K562 (cell line): ENCODE results near the gene KAZN. TPM values are rescaled to one million over a fixed set of nuclear protein-coding genes. Genes with fewer than 3 reads are reported as not detected.

Source experiments
- ATAC-seq: fragments of 200-7000 bp; cut with Tn5 transposase; 3 replicates; pipeline ENCODE4 v1.9.1; 2020; ENCODE audit warnings: moderate library complexity
- BruUV-seq: library from RNA; stranded (reverse); fragments of 400-500 nt; replicated peaks from 2 replicates; lab custom pipeline; 2021; lab: Mats Ljungman, UMichigan
- CTCF ChIA-PET: fragments of 300-600 bp; formaldehyde crosslinking; extraction: SDS; loops from one replicate; lab custom pipeline; 2021; ENCODE audit warnings: low intra/inter-chr PET ratio; lab: Yijun Ruan, JAX
- POLR2A ChIA-PET: fragments of 300-600, 350-650 bp; sonication (Branson Sonifier 250); formaldehyde crosslinking; extraction: SDS; loops from one replicate; lab custom pipeline; 2021; ENCODE audit warnings: antibody characterized with exemption, inconsistent platforms; lab: Yijun Ruan, JAX
- DNase-seq, 4 experiments: peaks; one replicate each; pipeline versions ENCODE4 v3.0.0 to v3.0.0-alpha.2; 2011 to 2018; ENCODE audit warnings: low spot score in 3 of 4, mixed read lengths in 3 of 4; ENCODE audit errors: extremely low read depth in 1 of 4
- FAIRE-seq: peaks from 2 replicates; lab custom pipeline; 2011; peaks lifted over from hg19 to GRCh38; lab: Jason Lieb, UNC
- H2AFZ ChIP-seq: 2 replicates; pipeline ENCODE4 v1.6.0; 2011; ENCODE audit warnings: low read depth, low read length, control low read depth, inconsistent platforms
- H3K27ac ChIP-seq: fragments of 200-600 bp; 3 replicates; pipeline ENCODE4 v1.8.0; 2011; ENCODE audit warnings: low read depth, mild to moderate bottlenecking, control low read depth, inconsistent platforms, low read length, moderate library complexity, mixed read lengths; ENCODE audit errors: extremely low read depth
- H3K27me3 ChIP-seq, 2 experiments: fragments of 300-600 bp in 1 of 2; 2 replicates in 1 of 2; 3 replicates in 1 of 2; pipeline versions ENCODE4 v1.6.0 to v1.8.0; 2011; ENCODE audit warnings: inconsistent platforms in 2 of 2, low read length in 2 of 2, mild to moderate bottlenecking in 1 of 2, mixed read lengths in 1 of 2, moderate library complexity in 1 of 2; ENCODE audit not compliant: control insufficient read depth in 2 of 2, insufficient read depth in 2 of 2
- H3K36me3 ChIP-seq: fragments of 300-600 bp; 3 replicates; pipeline ENCODE4 v1.8.0; 2011; ENCODE audit warnings: mild to moderate bottlenecking, low read length, inconsistent platforms; ENCODE audit not compliant: control insufficient read depth, insufficient read depth
- H3K4me1 ChIP-seq, 2 experiments: fragments of 200-600 bp in 1 of 2; replicated peaks in 1 of 2; 2 replicates in 1 of 2; 3 replicates in 1 of 2; pipeline versions ENCODE4 v1.5.1 to v1.8.0; 2011; ENCODE audit warnings: inconsistent platforms in 2 of 2, low read length in 2 of 2, mild to moderate bottlenecking in 1 of 2, mixed read lengths in 1 of 2, moderate library complexity in 1 of 2; ENCODE audit not compliant: control insufficient read depth in 2 of 2, insufficient read depth in 2 of 2
- H3K4me2 ChIP-seq: 2 replicates; pipeline ENCODE4 v1.6.1; 2011; ENCODE audit warnings: low read length, control low read depth, inconsistent platforms, mixed read lengths; ENCODE audit not compliant: insufficient read depth
- H3K4me3 ChIP-seq: fragments of 200-600 bp; sonication (generic), shearing (Covaris generic); 2 replicates; pipeline ENCODE4 v1.5.1; 2016; ENCODE audit warnings: control low read depth, inconsistent platforms
- H3K79me2 ChIP-seq: fragments of 200-600 bp; 3 replicates; pipeline ENCODE4 v1.8.0; 2011; ENCODE audit warnings: low read length, inconsistent platforms; ENCODE audit not compliant: control insufficient read depth, insufficient read depth
- H3K9ac ChIP-seq, 2 experiments: 2 replicates each; pipeline versions ENCODE4 v1.6.0 to v1.6.1; 2011; ENCODE audit warnings: low read depth in 2 of 2, low read length in 2 of 2, control low read depth in 1 of 2, inconsistent platforms in 1 of 2, mild to moderate bottlenecking in 1 of 2, mixed read lengths in 1 of 2; ENCODE audit not compliant: insufficient read depth in 1 of 2
- H3K9me1 ChIP-seq: one replicate; pipeline ENCODE4 v1.6.0; 2011; ENCODE audit warnings: inconsistent platforms, mild to moderate bottlenecking, low read length, moderate library complexity; ENCODE audit not compliant: control insufficient read depth, insufficient read depth
- H3K9me3 ChIP-seq: replicated peaks from 2 replicates; pipeline ENCODE4 v1.5.1; 2011; ENCODE audit warnings: low read depth, low read length, inconsistent platforms; ENCODE audit not compliant: control insufficient read depth, insufficient read depth
- H4K20me1 ChIP-seq: replicated peaks from 2 replicates; pipeline ENCODE4 v1.6.1; 2011; ENCODE audit warnings: low read length, inconsistent platforms, mixed read lengths; ENCODE audit not compliant: control insufficient read depth, insufficient read depth
- ATF3 ChIP-seq, 2 experiments: fragments of 450-650 bp in 1 of 2; sonication (generic) in 1 of 2; formaldehyde crosslinking in 1 of 2; IDR thresholded peaks in 1 of 2; conservative IDR thresholded peaks in 1 of 2; 2 replicates each; pipeline versions ENCODE4 v1.6.1 to v1.8.1; 2016 to 2023; ENCODE audit warnings: mild to moderate bottlenecking in 2 of 2, moderate library complexity in 2 of 2, inconsistent platforms in 1 of 2, missing genetic modification reagents in 1 of 2
- BCOR ChIP-seq: fragments of 450-650 bp; IDR thresholded peaks from 2 replicates; pipeline ENCODE4 v1.6.1; 2016
- ESRRB ChIP-seq: fragments of 250-450 bp; sonication (Bioruptor Pico); IDR thresholded peaks from 2 replicates; pipeline ENCODE4 v1.5.0; 2020; ENCODE audit warnings: mild to moderate bottlenecking, moderate library complexity, borderline replicate concordance
- GTF2E2 ChIP-seq: fragments of 200-800 bp; sonication (Bioruptor generic); IDR thresholded peaks from 2 replicates; pipeline ENCODE4 v1.6.1; 2016; ENCODE audit warnings: missing genetic modification characterization, missing compliant biosample characterization
- IFI16 ChIP-seq: fragments of 250-450 bp; sonication (Bioruptor Pico); IDR thresholded peaks from 2 replicates; pipeline ENCODE4 v2.1.2; 2022; ENCODE audit warnings: mild to moderate bottlenecking, inconsistent platforms
- ILF3 ChIP-seq: fragments of 450-650 bp; IDR thresholded peaks from 2 replicates; pipeline ENCODE4 v1.6.1; 2018; ENCODE audit warnings: antibody characterized with exemption, mild to moderate bottlenecking, moderate library complexity, borderline replicate concordance
- IRF2 ChIP-seq: sonication (generic); formaldehyde crosslinking; IDR thresholded peaks from 2 replicates; pipeline ENCODE4 v1.8.1; 2022; ENCODE audit warnings: mild to moderate bottlenecking, missing genetic modification reagents
- NCOA4 ChIP-seq: fragments of 450-650 bp; IDR thresholded peaks from 2 replicates; pipeline ENCODE4 v1.6.1; 2018; ENCODE audit warnings: mild to moderate bottlenecking; ENCODE audit not compliant: partially characterized antibody
- PATZ1 ChIP-seq: fragments of 250-450 bp; sonication (Bioruptor Pico); IDR thresholded peaks from 2 replicates; pipeline ENCODE4 v1.5.0; 2020; ENCODE audit warnings: mild to moderate bottlenecking, borderline replicate concordance
- TFAP4 ChIP-seq: sonication (generic); formaldehyde crosslinking; IDR thresholded peaks from 2 replicates; pipeline ENCODE4 v1.8.0; 2022; ENCODE audit warnings: missing genetic modification reagents, mild to moderate bottlenecking, moderate library complexity, borderline replicate concordance
- THAP12 ChIP-seq: fragments of 250-450 bp; sonication (Bioruptor Pico); IDR thresholded peaks from 2 replicates; pipeline ENCODE4 v1.9.0; 2021; ENCODE audit warnings: mild to moderate bottlenecking, inconsistent platforms
- ZFP36 ChIP-seq: fragments of 150-350 bp; IDR thresholded peaks from 2 replicates; pipeline ENCODE4 v1.6.1; 2018; ENCODE audit warnings: low read length, low read depth; ENCODE audit not compliant: partially characterized antibody
- ZNF12 ChIP-seq: sonication (generic); formaldehyde crosslinking; IDR thresholded peaks from 2 replicates; pipeline ENCODE4 v1.4.0; 2020; ENCODE audit warnings: mild to moderate bottlenecking, missing genetic modification reagents
- ZNF586 ChIP-seq: fragments of 450-650 bp; formaldehyde crosslinking; conservative IDR thresholded peaks from 2 replicates; pipeline ENCODE4 v1.4.0; 2020; ENCODE audit warnings: mild to moderate bottlenecking, moderate library complexity
- ZNF695 ChIP-seq: fragments of 450-650 bp; formaldehyde crosslinking; IDR thresholded peaks from 2 replicates; pipeline ENCODE4 v1.4.0; 2020; ENCODE audit warnings: mild to moderate bottlenecking, moderate library complexity
- whole genome bisulfite sequencing: fragments of 100-300 bp; shearing (Covaris generic); methylation state at CpG from one replicate; pipeline ENCODE4 v1.1.6; 2016; ENCODE audit warnings: low coverage, mixed read lengths; ENCODE audit not compliant: insufficient coverage; ENCODE audit errors: missing lambda C conversion rate; 5-methylcytosine and 5-hydroxymethylcytosine counted together
- in situ Hi-C: fragments of 300-500 bp; cut with MboI; formaldehyde crosslinking; loops from 4 replicates; pipeline ENCODE4 v1.15.0; 2018; ENCODE audit warnings: inconsistent platforms, mixed read lengths
- intact Hi-C: fragments of 100-400 bp; cut with micrococcal nuclease; formaldehyde crosslinking; loops from 2 replicates; pipeline ENCODE4 v1.14.2; 2022
- polyA plus RNA-seq, 8 experiments: library from polyadenylated mRNA; depleted of rRNA in 4 of 8; stranded (reverse) in 5 of 8; unstranded in 3 of 8; fragments of >200 nt; fragmentation: Nextera tagmentation in 2 of 8; fragmentation: Illumina TruSeq in 1 of 8; extraction: Ambion mirVana in 2 of 8; extraction: Trizol in 1 of 8; gene quantifications; 2 replicates each; pipeline versions ENCODE4 v1.2.1 to v1.2.3, GENCODE V29; 2011 to 2014; ENCODE audit warnings: inconsistent platforms in 1 of 8, missing spikeins in 1 of 8
- total RNA-seq, 7 experiments: library from RNA; depleted of rRNA in 6 of 7; stranded (reverse); fragments of >200 nt in 6 of 7; fragmentation: Illumina TruSeq in 2 of 7; extraction: Trizol in 2 of 7; gene quantifications; 2 replicates each; pipeline versions ENCODE4 v1.2.1 to v1.2.3, GENCODE V29; 2011 to 2021; ENCODE audit warnings: low replicate concordance in 1 of 7

KAZN gene
- total and polyA plus RNA-seq, 9 of the 15 experiments (the other 6 are each of a cell fraction or from before 2014, with no cell fraction given), result 2.1 to 21.6 (median 5.4) TPM

- Histone ChIP-seq H4K20me1 (peaks cover 5% of the 10 kb centered on the region), H3K27me3 (no peaks in the 10 kb centered on the region), H2AFZ (no peak overlapping the region), H3K4me3 (no peak overlapping the region), H3K4me1 (peaks cover 0 to 3% of the 10 kb centered on the region in 2 experiments; a peak in 2 of 5 replicates), H3K9me3 (no peaks in the 10 kb centered on the region), H3K4me2 (no peak overlapping the region), H3K27ac (no peak overlapping the region), H3K36me3 (no peaks in the 10 kb centered on the region), H3K9ac (no peak overlapping the region), H3K9me1 (no peaks in the 10 kb centered on the region), H3K79me2 (no peaks in the 10 kb centered on the region)
- in situ Hi-C loops (no loop called here), intact Hi-C loops (no loop called here)
- ATAC-seq, result no peak
- FAIRE-seq, result no peak
- BruUV-seq, result no TSS peak
- no peak for DNase-seq
- POLR2A ChIA-PET, result interaction anchor here (0.6 to 1.4 kb wide), 5 partner anchors 10 to 103 kb away, joined by 3 to 5 read pairs (median 4); no protein-coding TSS in a partner anchor
- 70% methylated on average over 14 of the region's 16 CpGs for WGBS
- CTCF ChIA-PET, result no interaction called here
- no peak for TF ChIP-seq ZNF695 (CRISPR knock-in tag)
- no peak for TF ChIP-seq IRF2
- TF ChIP-seq ZNF12 (CRISPR knock-in tag), result no peak
- TF ChIP-seq ESRRB (CRISPR knock-in tag), result no peak
- no peak for TF ChIP-seq TFAP4 (CRISPR knock-in tag)
- no peak for TF ChIP-seq GTF2E2 (tag)
- peak; percentile 54; the same call in 1 of the 2 replicates for TF ChIP-seq BCOR
- no peak for TF ChIP-seq NCOA4
- TF ChIP-seq ATF3 (IDR thresholded peaks at IDR 0.05), result no peak
- TF ChIP-seq ATF3 (CRISPR knock-in tag; conservative IDR thresholded peaks at IDR 0.05), result no peak
- no peak for TF ChIP-seq IFI16 (CRISPR knock-in tag)
- TF ChIP-seq ILF3, result no peak
- TF ChIP-seq THAP12 (CRISPR knock-in tag), result no peak
- no peak for TF ChIP-seq PATZ1
- TF ChIP-seq ZFP36, result peak; percentile 66
- TF ChIP-seq ZNF586 (CRISPR knock-in tag), result no peak
Measured at GRCh38 chr1:14987829-14988603, 389.5 kb downstream of the KAZN start.
